Hepatocyte (in vitro differentiated cells): ENCODE measurements around the gene SAC3D1.

Source experiments
- CTCF ChIP-seq: fragments of 200-600 bp; sonication (generic); IDR thresholded peaks from 2 replicates; pipeline ENCODE4 v1.5.1; 2016; ENCODE audit warnings: antibody characterized with exemption, mild to moderate bottlenecking; ENCODE audit not compliant: poor library complexity
- EZH2phosphoT487 ChIP-seq: fragments of 200-600 bp; sonication (generic); IDR thresholded peaks from one replicate; pipeline ENCODE4 v1.6.1; 2018; ENCODE audit warnings: antibody characterized with exemption, mild to moderate bottlenecking, low read depth, moderate library complexity; ENCODE audit not compliant: unreplicated experiment, severe bottlenecking

GRCh38 chr11:65013130-65013887 is 27.7 kb upstream of the SAC3D1 start:
- TF ChIP-seq CTCF (peak; percentile 71), EZH2phosphoT487 (no peak)
